HepG2 (cell line): ENCODE results near the gene KDM8. TPM values are rescaled to one million over a fixed set of nuclear protein-coding genes. Genes with fewer than 3 reads are reported as not detected.

Source experiments
- ATF2 ChIP-seq: sonication (generic); formaldehyde crosslinking; IDR thresholded peaks from 2 replicates; pipeline ENCODE4 v1.4.0; 2020; ENCODE audit warnings: missing genetic modification reagents
- ATM ChIP-seq: fragments of 450-650 bp; IDR thresholded peaks from 2 replicates; pipeline ENCODE4 v1.7.1; 2017; ENCODE audit warnings: mild to moderate bottlenecking, borderline replicate concordance
- ELF3 ChIP-seq: IDR thresholded peaks from 2 replicates; pipeline ENCODE4 v1.6.1; 2016; ENCODE audit warnings: missing genetic modification reagents, missing compliant biosample characterization
- ERF ChIP-seq: IDR thresholded peaks from 2 replicates; pipeline ENCODE4 v1.6.1; 2018; ENCODE audit warnings: missing biosample characterization, missing genetic modification reagents
- HDAC2 ChIP-seq: sonication (generic); formaldehyde crosslinking; IDR thresholded peaks from 2 replicates; pipeline ENCODE4 v1.4.0; 2020; ENCODE audit warnings: missing genetic modification reagents
- HOXA3 ChIP-seq: sonication (generic); formaldehyde crosslinking; IDR thresholded peaks from 2 replicates; pipeline ENCODE4 v1.5.0; 2020; ENCODE audit warnings: missing genetic modification reagents
- ISX ChIP-seq: sonication (generic); formaldehyde crosslinking; conservative IDR thresholded peaks from 2 replicates; pipeline ENCODE4 v1.5.0; 2020; ENCODE audit warnings: missing genetic modification reagents
- KLF15 ChIP-seq: sonication (generic); formaldehyde crosslinking; IDR thresholded peaks from 2 replicates; pipeline ENCODE4 v1.8.1; 2023; ENCODE audit warnings: borderline replicate concordance, mild to moderate bottlenecking, inconsistent platforms, missing genetic modification reagents, mixed read lengths
- NFYB ChIP-seq: sonication (generic); formaldehyde crosslinking; IDR thresholded peaks from 2 replicates; pipeline ENCODE4 v1.4.0; 2020; ENCODE audit warnings: missing genetic modification reagents
- SMC3 ChIP-seq: IDR thresholded peaks from 2 replicates; pipeline ENCODE4 v1.6.1; 2011; ENCODE audit warnings: low read length, improper control_type of control experiment
- ZGPAT ChIP-seq: IDR thresholded peaks from 2 replicates; pipeline ENCODE4 v1.6.1; 2016; ENCODE audit warnings: mild to moderate bottlenecking
- ZNF24 ChIP-seq: fragments of 450-650 bp; IDR thresholded peaks from 2 replicates; pipeline ENCODE4 v1.6.1; 2017; ENCODE audit warnings: antibody characterized with exemption, mild to moderate bottlenecking
- ZNF547 ChIP-seq: sonication (generic); formaldehyde crosslinking; IDR thresholded peaks from 2 replicates; pipeline ENCODE4 v1.5.1; 2020; ENCODE audit warnings: mild to moderate bottlenecking, missing genetic modification reagents
- ZNF598 ChIP-seq: sonication (generic); formaldehyde crosslinking; IDR thresholded peaks from 2 replicates; pipeline ENCODE4 v1.5.1; 2020; ENCODE audit warnings: mild to moderate bottlenecking, missing genetic modification reagents, borderline replicate concordance
- ZNF629 ChIP-seq: sonication (generic); formaldehyde crosslinking; conservative IDR thresholded peaks from 2 replicates; pipeline ENCODE4 v1.5.0; 2020; ENCODE audit warnings: missing genetic modification reagents
- ZNF691 ChIP-seq: sonication (generic); formaldehyde crosslinking; IDR thresholded peaks from 2 replicates; pipeline ENCODE4 v1.4.0; 2020; ENCODE audit warnings: missing genetic modification reagents, low read depth, mild to moderate bottlenecking, borderline replicate concordance
- ZNF761 ChIP-seq: sonication (generic); formaldehyde crosslinking; conservative IDR thresholded peaks from 2 replicates; pipeline ENCODE4 v1.4.0; 2020; ENCODE audit warnings: mild to moderate bottlenecking, missing genetic modification reagents
- ZSCAN25 ChIP-seq: sonication (generic); formaldehyde crosslinking; IDR thresholded peaks from 2 replicates; pipeline ENCODE4 v1.8.0; 2022; ENCODE audit warnings: mild to moderate bottlenecking, missing genetic modification reagents
- ZXDC ChIP-seq: sonication (generic); formaldehyde crosslinking; IDR thresholded peaks from 2 replicates; pipeline ENCODE4 v1.5.0; 2020; ENCODE audit warnings: mild to moderate bottlenecking, missing genetic modification reagents
- polyA plus RNA-seq, 8 experiments: library from polyadenylated mRNA; depleted of rRNA in 3 of 8; stranded (reverse) in 7 of 8; unstranded in 1 of 8; fragments of >200 nt; fragmentation: Illumina TruSeq in 4 of 8; extraction: Trizol in 4 of 8; gene quantifications; 2 replicates each; pipeline versions ENCODE4 v1.2.1 to v1.2.3, GENCODE V29; 2011 to 2016; ENCODE audit warnings: low read depth in 4 of 8, missing spikeins in 1 of 8, mixed read lengths in 1 of 8; ENCODE audit not compliant: insufficient read depth in 1 of 8
- total RNA-seq, 5 experiments: library from RNA; depleted of rRNA; stranded (reverse); fragments of >200 nt; fragmentation: Illumina TruSeq; extraction: Trizol; gene quantifications; 2 replicates each; pipeline ENCODE4 v1.2.3, GENCODE V29; 2016; ENCODE audit warnings: low read depth in 1 of 5
- TF ChIP-seq, protein P1 (sequence below): sonication (generic); formaldehyde crosslinking; IDR thresholded peaks from 2 replicates; pipeline ENCODE4 v1.4.0; 2020; ENCODE audit warnings: missing genetic modification reagents

KDM8 gene
- total and polyA plus RNA-seq, 2 of the 13 experiments (the other 11 are each of a cell fraction or from before 2014, with no cell fraction given): 3.3 to 8.6 TPM

- TF ChIP-seq ELF3 (CRISPR knock-in tag) (0 out of 2 replicates have a peak, but pooled peaks have one; percentile 20), NFYB (no peak), SMC3 (peak; percentile 65), ZNF629 (peak; percentile 69; the same call in 1 of the 2 replicates), ZXDC (no peak), HDAC2 (peak; percentile 33; the same call in 1 of the 2 replicates), ZSCAN25 (CRISPR knock-in tag) (0 out of 2 replicates have a peak, but pooled peaks have one; percentile 55), ATM (no peak), ZNF691 (CRISPR knock-in tag) (peak; percentile 88; the same call in 1 of the 2 replicates), ZNF24 (no peak), ZNF761 (peak; percentile 73; the same call in 1 of the 2 replicates), ATF2 (CRISPR knock-in tag) (peak; percentile 18; the same call in 1 of the 2 replicates), ZNF547 (CRISPR knock-in tag) (peak; percentile 67; the same call in 1 of the 2 replicates), ERF (CRISPR knock-in tag) (no peak; the same call in 1 of the 2 replicates), KLF15 (CRISPR knock-in tag) (no peak), HOXA3 (CRISPR knock-in tag) (peak; percentile 40; the same call in 1 of the 2 replicates), ZNF598 (peak; percentile 90; the same call in 1 of the 2 replicates), ISX (CRISPR knock-in tag) (no peak; the same call in 1 of the 2 replicates), ZGPAT (CRISPR knock-in tag) (0 out of 2 replicates have a peak, but pooled peaks have one; percentile 21)
- TF ChIP-seq, protein P1, sequence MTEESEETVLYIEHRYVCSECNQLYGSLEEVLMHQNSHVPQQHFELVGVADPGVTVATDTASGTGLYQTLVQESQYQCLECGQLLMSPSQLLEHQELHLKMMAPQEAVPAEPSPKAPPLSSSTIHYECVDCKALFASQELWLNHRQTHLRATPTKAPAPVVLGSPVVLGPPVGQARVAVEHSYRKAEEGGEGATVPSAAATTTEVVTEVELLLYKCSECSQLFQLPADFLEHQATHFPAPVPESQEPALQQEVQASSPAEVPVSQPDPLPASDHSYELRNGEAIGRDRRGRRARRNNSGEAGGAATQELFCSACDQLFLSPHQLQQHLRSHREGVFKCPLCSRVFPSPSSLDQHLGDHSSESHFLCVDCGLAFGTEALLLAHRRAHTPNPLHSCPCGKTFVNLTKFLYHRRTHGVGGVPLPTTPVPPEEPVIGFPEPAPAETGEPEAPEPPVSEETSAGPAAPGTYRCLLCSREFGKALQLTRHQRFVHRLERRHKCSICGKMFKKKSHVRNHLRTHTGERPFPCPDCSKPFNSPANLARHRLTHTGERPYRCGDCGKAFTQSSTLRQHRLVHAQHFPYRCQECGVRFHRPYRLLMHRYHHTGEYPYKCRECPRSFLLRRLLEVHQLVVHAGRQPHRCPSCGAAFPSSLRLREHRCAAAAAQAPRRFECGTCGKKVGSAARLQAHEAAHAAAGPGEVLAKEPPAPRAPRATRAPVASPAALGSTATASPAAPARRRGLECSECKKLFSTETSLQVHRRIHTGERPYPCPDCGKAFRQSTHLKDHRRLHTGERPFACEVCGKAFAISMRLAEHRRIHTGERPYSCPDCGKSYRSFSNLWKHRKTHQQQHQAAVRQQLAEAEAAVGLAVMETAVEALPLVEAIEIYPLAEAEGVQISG: peak; percentile 59
Measured at GRCh38 chr16:27154705-27155521, 48.4 kb upstream of the KDM8 start (continued).
